NCI-H82 treated with DMSO at 0.1 percent for 48 hours (cell line): Measurements from ENCODE around the gene MROH7.

ENCODE experiments used
- DNase-seq: peaks from one replicate; lab custom pipeline; 2025; ENCODE audit not compliant: unreplicated experiment; lab: John Stamatoyannopoulos, UW

Gene MROH7

DNA sequence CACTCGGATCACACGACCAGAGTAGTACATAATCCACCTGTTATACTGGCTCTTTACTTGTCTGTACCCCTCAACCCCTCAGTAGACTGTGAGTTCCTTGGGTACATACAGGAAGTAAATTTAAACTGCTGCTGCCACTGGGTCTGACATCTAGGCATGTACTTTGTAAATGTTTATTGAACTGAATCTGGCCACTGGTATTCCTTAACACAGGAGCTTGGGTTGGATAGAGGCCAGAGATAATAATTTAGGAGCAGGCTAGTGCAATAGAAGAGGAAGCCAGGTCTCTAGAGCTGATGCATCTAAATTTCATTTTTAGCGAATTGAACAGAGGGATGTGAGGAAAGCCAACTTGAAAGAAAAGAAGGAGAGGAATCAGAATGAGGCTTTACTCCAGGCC is 86.4 kb downstream of the MROH7 start:
- DNase-seq, result no peak

DNA sequence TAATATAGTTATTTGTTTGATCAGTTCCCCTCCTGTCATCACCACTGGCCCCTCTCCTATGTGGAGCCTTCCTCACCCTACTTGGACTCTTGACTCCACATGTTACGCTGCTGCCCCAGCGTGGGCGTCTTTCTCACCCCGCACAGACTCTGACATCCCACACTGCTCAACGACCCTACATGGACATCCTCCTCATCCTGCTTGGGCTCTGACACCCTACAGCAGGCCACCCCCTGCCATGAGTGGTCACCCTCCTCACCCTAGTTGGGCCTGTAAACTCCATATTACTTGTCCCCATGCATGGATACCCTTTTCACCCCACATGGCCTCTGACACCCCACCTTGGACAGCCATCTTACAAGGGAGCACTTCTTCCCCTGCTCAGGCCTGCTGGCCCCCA is 95.1 kb downstream of the MROH7 start:
- DNase-seq, result no peak

DNA sequence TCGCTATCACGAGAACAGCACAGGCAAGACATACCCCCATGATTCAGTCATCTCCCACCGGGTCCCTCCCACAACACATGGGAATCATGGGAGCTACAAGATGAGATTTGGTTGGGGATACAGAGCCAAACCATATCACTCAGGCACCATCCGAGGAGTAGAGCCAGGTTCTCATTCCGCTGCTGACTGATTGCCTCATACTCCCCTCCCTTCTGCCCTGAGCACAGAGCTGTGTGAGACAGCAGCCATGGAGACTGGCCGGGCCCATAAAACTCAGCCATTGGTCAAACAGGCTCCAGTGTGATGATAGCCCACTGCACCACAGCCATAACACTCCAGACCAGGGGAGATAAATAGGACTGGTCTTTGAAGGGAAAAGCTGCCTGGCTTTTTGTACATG is 96.7 kb downstream of the MROH7 start:
- no peak for DNase-seq

DNA sequence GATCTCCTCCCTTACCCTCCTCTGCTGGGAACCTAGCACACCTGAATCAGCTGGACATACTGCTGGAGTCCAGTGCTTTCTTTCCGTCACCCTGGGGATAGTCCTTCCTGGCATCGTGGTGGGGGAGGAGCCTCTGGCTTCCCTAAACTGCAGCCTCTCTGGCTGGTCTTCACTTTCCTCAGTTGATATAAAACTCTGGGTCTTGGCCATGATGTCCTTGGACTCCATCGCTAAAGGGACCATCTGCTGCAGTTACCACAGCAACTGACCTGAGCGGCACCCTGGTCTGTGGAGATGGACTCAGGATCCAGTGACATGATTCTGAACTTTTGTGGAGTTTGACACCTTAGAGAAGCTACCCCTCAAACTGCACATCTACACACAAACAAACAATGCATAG is 99.9 kb downstream of the MROH7 start:
- DNase-seq, result no peak

DNA sequence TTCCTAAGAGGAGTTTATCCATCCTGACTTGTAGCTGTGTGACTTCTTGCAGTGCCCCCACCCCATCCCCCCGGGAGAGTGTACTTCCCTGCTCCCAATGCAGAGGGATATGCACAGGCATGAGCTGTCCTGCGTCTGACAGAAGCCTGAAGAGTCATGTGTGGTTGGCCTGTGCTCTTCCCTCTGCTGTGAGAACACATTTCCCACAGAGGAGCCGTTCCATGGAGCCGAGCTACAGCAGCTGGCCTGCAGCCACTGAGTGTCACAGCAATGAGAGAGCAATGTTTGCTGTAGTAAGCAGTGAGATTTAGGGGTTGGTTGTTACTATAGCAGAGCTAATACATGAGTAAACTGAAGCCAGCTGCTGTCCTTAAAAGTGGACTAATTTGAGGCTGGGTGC is 100.7 kb downstream of the MROH7 start:
- no peak for DNase-seq

DNA sequence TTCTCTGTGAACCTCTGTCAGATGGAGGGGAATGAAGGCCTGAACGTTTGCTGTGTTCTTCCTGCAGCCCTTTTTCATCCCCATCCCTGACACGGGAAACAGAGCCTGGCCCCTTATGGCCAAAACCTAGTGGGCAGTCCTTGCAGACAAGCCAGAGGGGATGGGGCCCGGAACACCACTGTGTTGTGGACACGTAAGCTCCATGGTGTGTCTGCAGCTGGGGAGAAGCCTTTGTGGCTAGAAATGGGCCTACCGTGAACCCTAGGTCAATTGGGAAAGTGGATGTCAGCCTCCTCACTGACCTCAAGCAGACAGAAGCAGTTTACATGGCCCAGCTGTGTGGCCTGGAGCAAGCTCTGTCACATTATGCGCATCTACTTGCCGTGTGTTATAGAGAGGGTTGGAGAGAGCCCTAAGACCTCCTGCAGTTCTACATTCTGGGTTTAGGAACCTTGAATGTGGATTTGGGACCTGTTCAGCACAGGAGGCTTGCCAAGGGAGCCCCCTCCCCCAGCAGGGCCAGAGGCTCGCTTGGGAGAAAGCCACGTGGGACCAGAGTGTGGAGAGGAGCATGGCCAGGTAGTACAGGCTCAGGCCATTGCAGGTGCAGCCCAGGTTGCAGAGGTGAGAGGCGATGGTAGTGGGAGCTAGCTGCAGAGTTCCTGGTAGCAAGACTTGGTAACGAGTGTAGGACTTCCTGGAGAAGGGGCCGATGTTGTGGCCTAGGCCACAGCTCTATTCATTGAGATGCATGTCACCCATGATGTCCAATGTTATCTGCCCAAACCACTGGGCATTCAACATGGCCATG is 102.0 kb downstream of the MROH7 start:
- DNase-seq, result no peak

DNA sequence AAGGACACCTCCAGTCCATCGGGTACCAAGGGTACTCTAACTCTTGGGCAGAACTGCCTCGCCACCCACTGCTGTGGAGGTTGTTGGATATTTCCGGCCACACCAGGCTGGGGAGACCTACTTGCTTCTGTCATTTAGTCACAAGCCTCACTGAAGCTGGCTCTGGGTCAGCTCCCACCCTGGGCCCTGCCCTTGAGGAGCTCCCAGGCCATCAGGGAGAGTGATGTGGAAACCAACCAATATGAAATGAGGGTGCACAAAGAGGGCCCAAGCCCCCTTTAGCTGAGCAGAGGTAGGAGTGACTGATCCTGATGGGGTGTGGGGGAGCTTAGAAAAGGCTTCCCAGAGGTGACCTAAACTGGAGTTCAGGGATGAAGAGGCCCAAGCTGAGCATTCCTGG is 103.1 kb downstream of the MROH7 start:
- no peak for DNase-seq

DNA sequence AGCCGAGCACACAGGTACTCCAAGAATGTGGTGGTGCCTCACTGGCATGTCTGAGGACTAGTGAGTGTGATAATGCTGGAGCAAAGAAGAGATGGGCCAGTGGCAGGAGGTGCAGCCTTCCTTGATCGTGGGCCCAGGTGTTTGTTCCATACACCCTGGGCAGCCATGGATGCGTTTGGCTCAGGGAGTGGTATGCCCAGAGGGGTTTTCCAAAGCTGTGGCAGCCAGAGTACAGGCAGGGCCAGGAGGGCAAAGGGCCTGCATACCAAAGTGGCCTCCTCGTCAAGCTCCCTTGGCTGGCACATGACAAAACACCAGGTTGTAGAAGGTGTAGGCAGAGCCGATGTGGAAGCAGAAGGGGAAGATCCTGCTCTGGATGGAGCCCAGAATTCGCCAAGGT is 103.7 kb downstream of the MROH7 start:
- DNase-seq, result no peak

DNA sequence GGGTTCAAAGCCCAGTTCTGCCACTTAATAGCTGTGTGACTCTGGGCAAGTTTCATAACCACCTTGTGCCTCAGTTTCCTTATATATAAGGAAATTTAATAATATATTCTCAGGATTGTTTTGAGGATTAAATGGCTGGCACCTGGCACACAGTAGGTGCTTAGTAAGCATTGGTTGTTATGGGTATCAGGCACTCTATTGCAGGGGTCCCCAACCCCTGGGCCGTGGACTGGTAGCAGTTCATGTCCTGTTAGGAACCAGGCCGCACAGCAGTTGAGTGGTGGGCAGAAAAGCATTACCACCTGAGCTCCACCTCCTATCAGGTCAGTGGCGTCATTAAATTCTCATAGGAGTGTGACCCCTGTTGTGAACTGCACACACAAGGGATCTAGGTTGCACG is 104.3 kb downstream of the MROH7 start:
- no peak for DNase-seq

DNA sequence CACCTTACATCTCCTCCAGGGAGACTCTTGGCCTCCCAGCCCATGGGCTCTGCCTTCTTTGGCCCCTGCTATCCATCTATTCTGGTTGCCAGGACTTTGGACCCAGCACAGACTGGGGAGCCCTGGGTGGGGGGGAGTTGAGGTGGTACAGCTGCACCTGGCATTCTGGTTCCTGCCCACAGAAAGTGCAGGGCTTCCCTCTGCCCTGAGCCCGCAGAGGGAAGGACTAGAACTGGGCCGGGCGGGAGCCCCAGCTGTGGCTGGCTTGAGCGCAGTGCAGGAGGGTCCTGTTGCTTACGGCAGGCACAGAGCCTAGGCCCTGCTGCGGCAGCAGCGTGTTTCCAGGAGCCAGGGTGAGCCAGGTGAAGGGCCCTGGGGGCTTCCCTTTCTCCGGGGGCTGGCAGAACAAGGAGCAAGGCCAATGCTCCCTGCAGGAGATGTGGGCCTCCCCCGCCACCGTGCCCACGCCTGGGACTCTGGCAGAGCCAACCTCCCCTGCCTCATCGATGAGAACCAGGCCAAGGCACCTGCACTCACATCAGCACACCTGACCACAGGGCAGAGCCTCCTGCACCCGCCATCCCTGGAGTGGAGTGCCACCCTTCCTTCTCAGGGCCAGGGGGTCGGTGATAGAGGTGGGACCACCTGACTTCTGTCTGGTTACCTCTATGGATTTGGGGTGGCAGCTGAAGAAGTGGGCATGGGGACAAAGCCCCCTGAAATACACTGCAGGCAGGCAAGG is 106.7 kb downstream of the MROH7 start:
- no peak for DNase-seq

DNA sequence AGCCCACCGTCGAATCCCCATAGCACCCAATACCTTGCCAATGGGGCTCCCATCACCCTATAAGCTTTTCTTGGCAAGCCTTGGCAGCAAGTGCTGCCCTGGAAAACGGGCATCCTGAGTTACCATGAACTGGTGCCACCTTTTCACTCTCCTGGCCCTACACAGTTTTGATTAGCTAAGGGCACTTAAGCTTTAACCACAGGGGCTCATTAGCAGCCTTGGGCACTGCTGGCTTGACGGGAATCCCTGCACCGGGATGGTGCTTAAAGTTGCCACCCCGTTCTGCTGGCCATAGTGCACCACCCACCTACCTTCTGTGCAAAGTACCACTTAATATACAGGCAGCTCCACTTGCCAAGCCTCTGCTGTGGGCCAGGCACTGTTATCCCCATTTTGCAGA is 109.0 kb downstream of the MROH7 start:
- DNase-seq, result no peak

DNA sequence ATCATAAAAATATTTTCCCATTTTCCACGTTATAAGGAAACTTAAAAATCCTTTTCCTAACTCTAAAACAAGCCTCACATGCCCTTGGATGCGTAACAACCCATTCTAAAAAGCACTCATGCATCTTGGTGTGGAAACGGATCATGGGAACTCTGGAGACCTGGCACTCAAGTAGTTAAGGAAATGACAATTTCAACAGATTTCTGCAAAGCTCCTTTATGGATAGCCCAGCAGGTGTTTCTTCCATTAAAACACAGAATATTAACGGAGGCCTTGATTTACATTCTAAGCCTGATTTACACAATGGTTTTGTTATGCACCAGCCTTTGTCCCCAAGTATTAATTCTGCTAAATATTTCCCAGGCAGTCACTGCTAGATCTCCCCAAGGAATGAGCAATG is 109.8 kb downstream of the MROH7 start:
- no peak for DNase-seq

DNA sequence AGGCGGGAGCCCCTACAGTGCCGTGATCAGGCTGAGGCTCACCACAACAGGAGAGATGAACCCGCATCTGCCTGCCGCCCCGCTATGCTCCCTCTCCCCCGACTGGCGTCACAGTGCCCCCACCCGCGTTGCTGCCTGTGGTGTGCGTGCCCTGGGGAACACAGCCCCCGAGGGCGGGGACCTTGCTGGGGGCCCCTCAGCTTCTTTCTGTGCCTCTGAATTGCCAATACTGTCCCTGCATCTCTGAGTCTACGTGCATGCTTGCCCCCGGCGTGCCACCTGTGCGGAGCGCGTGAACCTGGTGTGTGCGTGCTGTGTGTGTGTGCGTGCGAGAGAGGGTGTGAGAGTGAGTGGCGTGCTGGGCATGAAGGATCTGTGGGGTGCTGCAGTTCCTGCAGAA is 112.5 kb downstream of the MROH7 start:
- no peak for DNase-seq

DNA sequence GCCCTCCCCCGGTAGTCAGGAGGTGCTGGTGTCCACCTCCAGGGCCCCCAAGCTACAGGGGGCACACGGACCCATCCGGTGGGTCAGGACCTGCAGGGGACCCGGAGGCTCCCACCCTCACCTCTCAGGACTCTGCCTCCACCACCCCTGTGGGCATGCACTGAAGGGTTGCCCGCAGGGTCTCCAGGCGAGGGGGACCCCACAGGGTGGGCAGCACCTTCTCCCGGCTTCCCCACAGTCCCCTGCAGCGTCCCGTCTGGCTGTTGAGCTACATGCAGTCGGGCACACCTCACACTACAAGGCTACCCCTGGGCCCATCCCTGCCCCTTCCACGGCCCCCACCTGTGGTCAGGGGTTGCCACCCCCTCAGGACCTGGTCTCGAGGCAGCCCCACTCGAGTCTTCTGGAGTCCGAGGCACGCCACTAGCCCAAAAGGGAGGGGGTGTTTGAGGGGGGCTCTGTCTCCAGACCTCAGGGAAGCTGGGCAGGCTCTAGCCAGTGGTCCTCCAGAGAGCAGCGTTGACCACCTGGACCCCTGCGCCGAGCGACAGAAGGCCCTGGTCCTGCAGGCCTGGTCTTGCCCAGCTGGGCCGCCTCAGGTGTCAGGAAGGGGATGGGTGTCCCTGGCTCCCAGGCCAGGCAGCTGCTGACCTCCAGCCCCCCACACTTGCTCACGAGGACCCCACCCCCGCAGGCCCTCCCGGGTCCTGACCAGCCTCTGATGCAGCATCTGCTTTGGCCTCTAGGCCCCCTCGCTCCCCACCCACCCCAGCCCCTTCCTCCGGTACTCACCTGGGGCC is 113.1 kb downstream of the MROH7 start:
- no peak for DNase-seq

DNA sequence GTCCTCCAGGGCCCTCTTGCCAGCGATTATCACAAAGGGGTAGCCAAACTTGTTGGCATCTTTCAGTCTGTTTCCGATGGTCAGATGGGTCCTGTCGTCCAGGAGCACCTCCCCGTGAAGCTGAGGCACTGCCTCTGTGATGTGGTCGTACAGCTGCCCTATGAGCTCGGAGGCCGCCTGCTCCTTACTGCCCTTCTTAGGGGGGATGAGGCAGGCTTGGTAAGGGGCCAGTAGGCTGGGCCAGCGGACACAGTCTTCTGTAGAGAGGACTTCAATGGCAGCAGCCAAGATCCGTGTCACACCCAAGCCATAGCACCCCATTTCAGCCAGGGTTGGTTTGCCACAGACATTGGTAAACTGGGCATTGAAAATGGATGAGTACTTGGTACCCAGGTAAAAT is 116.2 kb downstream of the MROH7 start:
- no peak for DNase-seq

DNA sequence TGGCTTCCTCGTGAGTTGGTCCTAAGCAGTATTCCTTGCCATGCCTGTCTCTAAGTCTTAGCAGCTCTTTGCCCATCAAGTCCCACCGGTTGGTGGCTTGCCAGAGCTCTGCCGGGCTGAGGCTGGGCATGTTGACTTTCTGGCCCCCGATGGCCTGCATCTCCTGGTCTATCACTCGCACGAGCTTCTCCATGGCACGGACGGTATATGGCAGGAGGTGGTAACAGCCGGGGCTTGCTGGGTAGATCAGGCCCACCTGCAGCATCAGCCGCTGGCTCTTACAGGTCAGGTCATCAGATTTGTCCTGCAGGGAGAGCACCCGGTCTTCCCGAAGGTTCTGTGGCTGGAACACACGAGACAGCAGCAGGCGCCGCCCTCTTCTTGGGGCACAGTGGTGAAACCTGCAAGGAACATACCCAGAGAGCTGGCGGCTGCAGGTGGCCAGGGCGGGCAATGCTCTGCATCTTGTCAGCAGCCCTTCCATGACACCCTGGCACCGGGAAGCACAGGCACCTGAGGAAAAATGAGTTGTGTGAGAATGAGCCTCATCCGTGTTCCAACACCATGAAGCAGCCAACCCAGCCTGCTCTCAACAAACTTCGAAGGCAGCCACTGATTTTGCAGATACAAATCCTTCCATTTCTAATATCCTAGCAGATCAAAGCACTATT is 117.2 kb downstream of the MROH7 start:
- DNase-seq, result no peak
